Measurements from ENCODE around the gene MBOAT2.

DNA sequence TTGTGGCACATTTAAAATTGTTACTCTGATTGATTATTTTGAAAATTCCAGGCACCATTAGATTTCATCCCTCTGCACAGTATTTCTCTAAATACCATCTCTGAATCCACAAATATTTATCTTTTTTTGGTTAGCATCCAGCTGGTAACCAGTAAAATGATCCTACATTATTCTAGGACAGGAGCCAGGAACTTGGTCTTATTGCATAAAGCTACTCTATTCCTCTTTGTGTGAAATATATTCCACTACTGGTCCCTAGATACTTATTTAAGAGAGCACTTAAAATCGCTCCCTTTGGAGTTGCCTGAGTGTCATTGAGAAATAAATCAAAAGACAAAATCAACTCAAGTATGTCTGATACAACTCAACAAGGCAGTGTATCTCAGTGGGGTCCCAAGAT is 7.4 kb upstream of the MBOAT2 start:
- TF ChIP-seq, protein P1, sequence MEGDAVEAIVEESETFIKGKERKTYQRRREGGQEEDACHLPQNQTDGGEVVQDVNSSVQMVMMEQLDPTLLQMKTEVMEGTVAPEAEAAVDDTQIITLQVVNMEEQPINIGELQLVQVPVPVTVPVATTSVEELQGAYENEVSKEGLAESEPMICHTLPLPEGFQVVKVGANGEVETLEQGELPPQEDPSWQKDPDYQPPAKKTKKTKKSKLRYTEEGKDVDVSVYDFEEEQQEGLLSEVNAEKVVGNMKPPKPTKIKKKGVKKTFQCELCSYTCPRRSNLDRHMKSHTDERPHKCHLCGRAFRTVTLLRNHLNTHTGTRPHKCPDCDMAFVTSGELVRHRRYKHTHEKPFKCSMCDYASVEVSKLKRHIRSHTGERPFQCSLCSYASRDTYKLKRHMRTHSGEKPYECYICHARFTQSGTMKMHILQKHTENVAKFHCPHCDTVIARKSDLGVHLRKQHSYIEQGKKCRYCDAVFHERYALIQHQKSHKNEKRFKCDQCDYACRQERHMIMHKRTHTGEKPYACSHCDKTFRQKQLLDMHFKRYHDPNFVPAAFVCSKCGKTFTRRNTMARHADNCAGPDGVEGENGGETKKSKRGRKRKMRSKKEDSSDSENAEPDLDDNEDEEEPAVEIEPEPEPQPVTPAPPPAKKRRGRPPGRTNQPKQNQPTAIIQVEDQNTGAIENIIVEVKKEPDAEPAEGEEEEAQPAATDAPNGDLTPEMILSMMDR (IDR thresholded peaks at IDR 0.05; ENCODE audit: low read depth, low read length) = no peak
- no peak for TF ChIP-seq EZH2phosphoT487 (IDR thresholded peaks at IDR 0.05; ENCODE audit: low read depth)

Data from OCI-LY3 (cell line).